AG09319 (cell line): ENCODE measurements around the gene CCNT1.
"Not testable (repeated sequence)": the region's sequence is repeated elsewhere in the genome, so short reads cannot be mapped to it uniquely, and the experiment has no call there.

ENCODE experiments used
- DNase-seq: peaks from one replicate; pipeline ENCODE4 v3.0.0-alpha.2; 2010; ENCODE audit warnings: low read depth; ENCODE audit errors: extremely low read depth
- CTCF ChIP-seq: IDR thresholded peaks from 2 replicates; pipeline ENCODE4 v1.5.1; 2011; ENCODE audit warnings: low read depth, mild to moderate bottlenecking, inconsistent platforms, low read length, moderate library complexity

The CCNT1 gene

GRCh38 chr12:48744251-48745008 is 27.9 kb upstream of the CCNT1 start:
- no peak for TF ChIP-seq CTCF
- DNase-seq: no peak

DNA sequence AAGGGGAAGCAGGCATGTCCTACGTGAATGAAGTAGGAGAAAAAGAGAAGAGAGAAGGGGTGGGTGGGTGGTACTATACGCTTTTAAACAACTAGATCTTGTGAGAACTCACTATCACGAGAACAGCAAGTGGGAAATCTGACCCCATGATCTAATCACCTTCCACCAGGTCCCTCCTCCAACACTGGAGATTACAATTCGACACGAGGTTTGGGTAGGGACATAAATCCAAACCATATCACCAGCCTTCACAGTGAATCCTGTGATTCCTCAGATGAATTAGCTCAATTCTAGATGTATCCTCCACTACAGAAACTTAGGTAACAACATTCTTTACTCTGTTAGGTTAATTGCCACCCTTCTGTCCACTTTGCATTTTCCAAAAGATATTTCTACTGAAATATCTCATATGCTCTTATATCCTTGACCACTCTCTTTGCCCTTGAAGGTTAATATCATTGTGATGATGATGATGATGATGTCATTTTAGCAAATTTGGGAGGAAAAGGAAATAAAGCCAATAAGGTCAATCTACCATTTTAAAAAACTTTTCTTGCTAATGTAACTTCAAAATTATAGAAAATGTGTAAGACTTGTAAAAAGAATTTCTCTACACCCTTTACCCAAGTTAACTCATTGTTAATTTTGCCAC is 23.2 kb upstream of the CCNT1 start:
- no peak for DNase-seq

DNA sequence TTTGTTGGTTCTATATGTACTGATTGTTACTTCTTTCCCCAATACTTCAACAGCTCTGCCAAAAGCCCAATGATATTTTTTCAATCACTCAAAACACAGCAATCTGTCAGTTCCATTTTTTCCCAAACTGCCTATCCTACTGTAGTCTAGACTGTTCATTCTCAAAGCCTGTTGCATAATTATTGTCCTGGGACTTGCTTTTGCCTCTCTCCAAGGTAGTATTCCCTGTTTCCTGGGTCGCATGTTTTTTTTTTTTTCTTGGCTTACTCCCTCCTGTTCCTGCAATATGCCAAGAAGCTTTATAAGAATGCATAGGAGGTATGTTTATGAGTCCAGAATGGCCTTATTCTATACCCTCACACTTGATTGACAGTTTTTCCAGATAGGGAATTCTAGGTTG is 19.9 kb upstream of the CCNT1 start:
- no peak for DNase-seq
- no peak for TF ChIP-seq CTCF

More for the DNA sequence above, 23.2 kb upstream of the CCNT1 start:
- no peak for TF ChIP-seq CTCF

- TF ChIP-seq CTCF: no peak
- DNase-seq: no peak
These were observed 12.3 kb upstream of the CCNT1 start for GRCh38 chr12:48728807-48729206.

DNA sequence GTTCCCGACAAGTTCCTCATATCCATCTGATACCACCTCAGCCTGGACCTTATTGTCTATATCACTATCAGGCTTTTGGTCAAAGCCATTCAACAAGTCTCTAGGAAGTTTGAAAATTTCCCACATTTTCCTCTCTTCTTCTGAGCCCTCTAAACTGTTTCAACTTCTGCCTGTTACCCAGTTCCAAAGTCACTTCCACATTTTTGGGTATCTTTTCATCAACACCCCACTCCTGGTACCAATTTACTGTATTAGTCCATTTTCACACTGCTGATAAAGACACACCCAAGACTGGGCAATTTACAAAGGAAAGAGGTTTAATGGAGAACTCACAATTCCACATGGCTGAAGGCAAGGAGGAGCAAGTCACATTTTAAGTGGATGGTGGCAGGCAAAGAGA is 4.2 kb upstream of the CCNT1 start:
- not testable (repeated sequence) for DNase-seq

DNA sequence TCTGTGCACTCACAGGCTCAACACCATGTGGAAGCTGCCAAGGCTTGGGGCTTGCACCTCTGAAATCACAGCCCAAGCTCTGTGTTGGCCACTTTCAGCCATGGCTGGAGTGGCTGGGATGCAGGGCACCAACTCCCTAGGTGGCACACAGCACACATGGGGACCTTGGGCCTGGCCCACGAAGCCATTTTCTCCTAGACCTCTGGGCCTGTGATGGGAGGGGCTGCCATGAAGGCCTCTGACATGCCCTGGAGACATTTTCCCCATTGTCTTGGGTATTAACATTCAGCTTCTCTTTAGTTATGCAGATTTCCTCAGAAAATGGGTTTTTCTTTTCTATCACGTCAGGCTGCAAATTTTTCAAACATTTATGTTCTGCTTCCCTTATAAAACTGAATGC is 3.7 kb upstream of the CCNT1 start:
- DNase-seq: not testable (repeated sequence)

DNA sequence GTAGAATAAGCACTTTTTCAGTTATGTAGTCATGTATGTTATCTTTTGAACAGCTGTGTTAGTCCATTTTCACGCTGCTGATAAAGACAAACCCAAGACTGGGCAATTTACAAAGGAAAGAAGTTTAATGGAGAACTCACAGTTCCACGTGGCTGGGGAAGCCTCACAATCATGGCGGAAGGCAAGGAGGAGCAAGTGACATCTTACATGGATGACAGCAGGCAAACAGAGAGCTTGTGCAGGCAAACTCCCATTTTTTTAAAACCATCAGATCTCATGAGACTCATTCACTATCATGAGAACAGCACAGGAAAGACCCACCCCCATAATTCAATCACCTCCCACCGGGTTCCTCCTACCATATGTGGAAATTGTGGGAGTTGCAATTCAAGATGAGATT is 2.5 kb upstream of the CCNT1 start:
- DNase-seq: not testable (repeated sequence)

- no peak for TF ChIP-seq CTCF
- no peak for DNase-seq
These were observed 767 bp upstream of the CCNT1 start for GRCh38 chr12:48717252-48717695.

GRCh38 chr12:48716168-48716492 is 377 bp downstream of the CCNT1 start:
- DNase-seq: no peak
- no peak for TF ChIP-seq CTCF
